ENCODE measurements around the gene IPO8. TPM values are rescaled to one million over a fixed set of nuclear protein-coding genes. Genes with fewer than 3 reads are reported as not detected.

Gene IPO8
- total RNA-seq, 2 donors from 2014 or later: 39.4 to 80.0 TPM

- no peaks in the 10 kb centered on the region for H3K4me1 ChIP-seq (ENCODE audit: control insufficient read depth, insufficient read depth, low read length)
- no peak overlapping the region for H3K4me3 ChIP-seq (ENCODE audit: low read length)
- no peak overlapping the region for H3K27ac ChIP-seq (ENCODE audit: low read depth, low read length)
- H3K9ac ChIP-seq (ENCODE audit: extremely low read depth, low read length, poor library complexity, severe bottlenecking): no peak overlapping the region
- DNase-seq: no peak
- Mint-ChIP-seq H3K9me3 (no peaks in the 10 kb centered on the region), H3K4me3 (no peak overlapping the region), H3K27ac (no peak overlapping the region), H3K27me3 (ENCODE audit: insufficient read depth) (no peaks in the 10 kb centered on the region), H3K4me1 (no peaks in the 10 kb centered on the region), H3K36me3 (ENCODE audit: low read depth) (peaks cover 38% of the 10 kb centered on the region)
- 92 to 95% methylated on average over 2 to 3 of the region's 4 CpGs for WGBS, 2 experiments (ENCODE audit: insufficient coverage in 1 of 2, insufficient read length in 1 of 2)
- H3K9me3 ChIP-seq (ENCODE audit: control insufficient read depth, low read length): no peaks in the 10 kb centered on the region
- TF ChIP-seq CTCF (conservative IDR thresholded peaks at IDR 0.05): no peak
- peaks cover 8% of the 10 kb centered on the region for H3K36me3 ChIP-seq (ENCODE audit: control insufficient read depth, insufficient read depth, low read length)
- H3K27me3 ChIP-seq (ENCODE audit: control insufficient read depth, insufficient read depth, low read length, poor library complexity, severe bottlenecking): no peaks in the 10 kb centered on the region
Measured at GRCh38 chr12:30643366-30643765, 52.3 kb downstream of the IPO8 start.

- Mint-ChIP-seq H3K27me3 (ENCODE audit: insufficient read depth) (no peaks in the 10 kb centered on the region), H3K4me3 (no peak overlapping the region), H3K27ac (no peak overlapping the region), H3K36me3 (ENCODE audit: low read depth) (peaks cover 32% of the 10 kb centered on the region), H3K9me3 (no peaks in the 10 kb centered on the region), H3K4me1 (no peaks in the 10 kb centered on the region)
- TF ChIP-seq CTCF (conservative IDR thresholded peaks at IDR 0.05): no peak
- no peak overlapping the region for H3K4me3 ChIP-seq (ENCODE audit: low read length)
- H3K9ac ChIP-seq (ENCODE audit: extremely low read depth, low read length, poor library complexity, severe bottlenecking): no peak overlapping the region
- no peak for DNase-seq
- H3K36me3 ChIP-seq (ENCODE audit: control insufficient read depth, insufficient read depth, low read length): peaks cover 17% of the 10 kb centered on the region
- H3K4me1 ChIP-seq (ENCODE audit: control insufficient read depth, insufficient read depth, low read length): no peaks in the 10 kb centered on the region
- H3K9me3 ChIP-seq (ENCODE audit: control insufficient read depth, low read length): no peaks in the 10 kb centered on the region
- no peak overlapping the region for H3K27ac ChIP-seq (ENCODE audit: low read depth, low read length)
- 100% methylated on average over 2 of the region's 2 CpGs; no CpG with 5 or more reads in 1 of the 2 experiments for WGBS, 2 experiments (ENCODE audit: insufficient coverage in 1 of 2, insufficient read length in 1 of 2)
- H3K27me3 ChIP-seq (ENCODE audit: control insufficient read depth, insufficient read depth, low read length, poor library complexity, severe bottlenecking): no peaks in the 10 kb centered on the region
Measured at GRCh38 chr12:30640392-30640791, 55.3 kb downstream of the IPO8 start.

GRCh38 chr12:30635385-30635784, 60.3 kb downstream of the IPO8 start:
- no peak for TF ChIP-seq CTCF (conservative IDR thresholded peaks at IDR 0.05)
- Histone ChIP-seq H3K4me3 (ENCODE audit: low read length) (no peak overlapping the region), H3K4me1 (ENCODE audit: control insufficient read depth, insufficient read depth, low read length) (no peaks in the 10 kb centered on the region), H3K9me3 (ENCODE audit: control insufficient read depth, low read length) (no peaks in the 10 kb centered on the region), H3K27me3 (ENCODE audit: control insufficient read depth, insufficient read depth, low read length, poor library complexity, severe bottlenecking) (no peaks in the 10 kb centered on the region), H3K9ac (ENCODE audit: extremely low read depth, low read length, poor library complexity, severe bottlenecking) (no peak overlapping the region), H3K27ac (ENCODE audit: low read depth, low read length) (no peak overlapping the region), H3K36me3 (ENCODE audit: control insufficient read depth, insufficient read depth, low read length) (peaks cover 44% of the 10 kb centered on the region)
- Mint-ChIP-seq H3K27ac (no peak overlapping the region), H3K4me1 (no peaks in the 10 kb centered on the region), H3K9me3 (no peaks in the 10 kb centered on the region), H3K4me3 (no peak overlapping the region), H3K27me3 (ENCODE audit: insufficient read depth) (no peaks in the 10 kb centered on the region), H3K36me3 (ENCODE audit: low read depth) (peaks cover 45% of the 10 kb centered on the region)
- DNase-seq: no peak
- 75 to 100% methylated on average over 1 to 2 of the region's 2 CpGs for WGBS, 2 experiments (ENCODE audit: insufficient coverage in 1 of 2, insufficient read length in 1 of 2)

All from endodermal cell (in vitro differentiated cells).